Activated CD8-positive, alpha-beta T cell treated with anti-CD3 and anti-CD28 coated beads, Interleukin-2, amount 10 ng/mL, durations not matched to agents 7 days and 5 days (primary cell): ENCODE measurements around the gene MFSD2A. TPM values are rescaled to one million over a fixed set of nuclear protein-coding genes. Genes with fewer than 3 reads are reported as not detected.

ENCODE experiments used
- ATAC-seq: fragments of 150-1000 bp; cut with Tn5 transposase; one replicate; pipeline ENCODE4 v1.10.0; 2021; ENCODE audit warnings: moderate library complexity
- CTCF ChIA-PET: fragments of 350-600 bp; sonication (Branson Sonifier 250); formaldehyde crosslinking; loops from one replicate; lab custom pipeline; 2021; ENCODE audit warnings: antibody characterized with exemption; lab: Charles Lee
- POLR2A ChIA-PET: fragments of 350-600 bp; sonication (Branson Sonifier 250); formaldehyde crosslinking; loops from one replicate; lab custom pipeline; 2021; ENCODE audit warnings: antibody characterized with exemption; lab: Charles Lee
- DNase-seq: peaks from one replicate; pipeline ENCODE4 v3.0.0-alpha.2; 2020
- H3K27ac Mint-ChIP-seq: one replicate; pipeline ENCODE4 v1.8.0; 2021; ENCODE audit warnings: mild to moderate bottlenecking, mixed read lengths
- H3K27me3 Mint-ChIP-seq: one replicate; pipeline ENCODE4 v1.8.0; 2021; ENCODE audit warnings: low read depth, mixed read lengths
- H3K36me3 Mint-ChIP-seq: one replicate; pipeline ENCODE4 v1.8.0; 2021; ENCODE audit warnings: low read depth, mixed read lengths
- H3K4me1 Mint-ChIP-seq: one replicate; pipeline ENCODE4 v1.8.0; 2021; ENCODE audit warnings: low read depth, mixed read lengths
- H3K4me3 Mint-ChIP-seq: one replicate; pipeline ENCODE4 v1.8.0; 2021; ENCODE audit warnings: mild to moderate bottlenecking, mixed read lengths
- H3K9me3 Mint-ChIP-seq: one replicate; pipeline ENCODE4 v1.8.0; 2022; ENCODE audit warnings: mixed read lengths; ENCODE audit not compliant: insufficient read depth
- total RNA-seq, 2 experiments: library from RNA; stranded (reverse); gene quantifications; one replicate each; pipeline ENCODE4 v1.2.3, GENCODE V29; 2021

Gene MFSD2A
- total RNA-seq, 2 experiments from 2014 or later, result 4.1 TPM

DNA sequence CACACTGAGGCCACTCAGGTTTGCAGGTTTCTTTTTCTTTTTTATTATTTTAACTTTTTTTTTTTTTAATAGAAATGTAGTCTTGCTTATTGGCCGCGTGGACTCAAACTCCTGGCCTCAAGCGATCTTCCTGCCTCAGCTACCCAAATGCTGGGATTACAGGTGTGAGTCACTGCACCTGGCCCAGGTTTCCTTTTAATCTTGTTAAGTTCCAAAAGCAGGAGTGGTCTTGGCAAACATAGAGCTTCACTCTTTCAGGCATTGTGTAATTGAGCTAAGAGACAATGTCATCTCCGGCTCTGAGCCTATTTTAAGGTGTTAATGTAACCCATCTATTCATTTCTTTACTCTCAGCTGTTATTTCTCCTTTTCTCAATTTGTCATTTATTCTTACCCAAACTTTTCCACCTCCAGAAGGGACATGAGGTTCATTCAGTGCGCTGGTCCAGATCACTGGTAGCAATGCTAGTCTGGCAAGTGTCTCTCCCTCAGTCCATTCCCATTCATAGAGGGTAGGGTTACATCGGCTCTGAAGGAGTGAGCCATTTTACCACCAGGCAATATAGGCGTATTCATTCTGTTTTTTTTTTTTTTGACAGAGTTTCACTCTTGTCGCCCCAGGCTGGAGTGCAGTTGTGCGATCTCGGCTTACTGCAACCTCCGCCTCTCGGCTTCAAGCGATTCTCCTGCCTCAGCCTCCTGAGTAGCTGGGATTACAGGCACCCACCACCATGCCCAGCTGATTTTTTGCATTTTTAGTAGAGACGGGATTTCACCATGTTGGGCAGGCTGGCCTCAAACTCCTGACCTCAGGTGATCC lies 11.3 kb upstream of the MFSD2A start:
- H3K27me3 Mint-ChIP-seq, result peaks cover 12% of the 10 kb centered on the region
- ATAC-seq (no peak), DNase-seq (no peak)
- H3K9me3 Mint-ChIP-seq, result no peaks in the 10 kb centered on the region
- H3K27ac Mint-ChIP-seq, result no peak overlapping the region
- H3K36me3 Mint-ChIP-seq, result no peaks in the 10 kb centered on the region
- ChIA-PET POLR2A (interaction anchor here (1.5 kb wide), 1 partner anchor 96 kb away, joined by 3 read pairs; no protein-coding TSS in a partner anchor), CTCF (interaction anchor here (1.1 to 1.5 kb wide), 2 partner anchors 25 to 89 kb away, joined by 3 to 5 read pairs; no protein-coding TSS in a partner anchor)
- H3K4me1 Mint-ChIP-seq, result peaks cover 5% of the 10 kb centered on the region
- H3K4me3 Mint-ChIP-seq, result no peak overlapping the region

DNA sequence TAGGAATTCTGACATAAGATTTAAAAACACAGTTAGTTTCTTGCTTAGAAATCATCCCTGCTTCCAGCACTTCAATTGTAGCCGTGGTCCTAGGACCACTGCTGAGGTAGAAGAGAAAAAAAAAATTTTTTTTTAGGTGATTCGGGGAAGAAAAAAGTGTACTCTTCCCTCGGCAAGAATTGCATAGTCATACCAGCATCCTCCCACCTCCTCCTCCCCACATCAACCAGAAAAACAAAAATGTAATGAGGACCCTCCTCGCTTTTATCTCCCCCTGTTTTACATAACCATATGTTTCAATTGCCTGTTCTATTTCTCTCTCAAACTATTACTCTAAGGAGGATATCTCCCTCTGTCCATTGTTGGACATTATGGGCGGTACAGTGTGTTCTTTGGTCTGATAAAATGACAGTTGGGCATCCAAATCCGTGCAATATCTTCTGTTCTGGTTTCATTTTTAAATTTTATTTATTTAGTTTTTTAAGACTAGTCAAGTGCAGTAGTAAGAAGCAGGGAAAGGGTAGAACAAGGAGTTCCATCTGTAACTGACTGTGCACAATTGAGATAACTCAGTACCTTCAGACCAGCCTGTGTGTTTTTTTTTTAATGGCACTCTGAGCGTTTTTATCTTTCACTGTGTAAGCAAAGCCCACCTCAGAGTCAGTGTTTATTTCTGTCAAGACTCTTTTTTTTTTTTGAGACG lies 10.4 kb upstream of the MFSD2A start:
- ATAC-seq (no peak), DNase-seq (no peak)
- no peak overlapping the region for H3K4me3 Mint-ChIP-seq
- peaks cover 12% of the 10 kb centered on the region for H3K27me3 Mint-ChIP-seq
- no peaks in the 10 kb centered on the region for H3K36me3 Mint-ChIP-seq
- ChIA-PET POLR2A (no interaction called here), CTCF (interaction anchor here (0.7 kb wide), 1 partner anchor 9 kb away, joined by 6 read pairs; no protein-coding TSS in a partner anchor)
- no peaks in the 10 kb centered on the region for H3K9me3 Mint-ChIP-seq
- H3K27ac Mint-ChIP-seq, result no peak overlapping the region
- peaks cover 5% of the 10 kb centered on the region for H3K4me1 Mint-ChIP-seq

DNA sequence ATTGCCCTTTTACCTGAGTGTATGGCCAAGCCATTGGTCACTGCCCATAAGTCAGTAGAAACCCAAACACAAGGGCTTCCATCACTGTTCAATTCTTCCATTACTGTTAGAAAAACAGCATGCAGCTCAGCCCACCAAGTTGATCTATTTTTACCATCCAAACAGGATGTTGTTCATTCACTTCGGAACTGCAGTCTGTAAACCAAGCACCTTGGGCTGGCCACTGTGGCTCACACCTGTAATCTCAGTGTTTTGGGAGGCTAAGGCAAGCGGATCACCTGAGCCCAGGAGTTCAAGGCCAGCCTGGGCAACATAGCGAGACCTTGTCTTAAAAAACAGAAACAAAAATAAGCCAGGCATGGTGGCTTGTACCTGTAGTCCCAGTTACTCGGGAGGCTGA lies 8.7 kb upstream of the MFSD2A start:
- no peak overlapping the region for H3K27ac Mint-ChIP-seq
- no peaks in the 10 kb centered on the region for H3K9me3 Mint-ChIP-seq
- no peak for ATAC-seq
- ChIA-PET POLR2A (no interaction called here), CTCF (interaction anchor here (1.5 kb wide), 1 partner anchor 28 kb away, joined by 4 read pairs; no protein-coding TSS in a partner anchor)
- no peak overlapping the region for H3K4me3 Mint-ChIP-seq
- DNase-seq, result no peak
- peaks cover 12% of the 10 kb centered on the region for H3K27me3 Mint-ChIP-seq
- H3K4me1 Mint-ChIP-seq, result peaks cover 5% of the 10 kb centered on the region
- no peaks in the 10 kb centered on the region for H3K36me3 Mint-ChIP-seq

DNA sequence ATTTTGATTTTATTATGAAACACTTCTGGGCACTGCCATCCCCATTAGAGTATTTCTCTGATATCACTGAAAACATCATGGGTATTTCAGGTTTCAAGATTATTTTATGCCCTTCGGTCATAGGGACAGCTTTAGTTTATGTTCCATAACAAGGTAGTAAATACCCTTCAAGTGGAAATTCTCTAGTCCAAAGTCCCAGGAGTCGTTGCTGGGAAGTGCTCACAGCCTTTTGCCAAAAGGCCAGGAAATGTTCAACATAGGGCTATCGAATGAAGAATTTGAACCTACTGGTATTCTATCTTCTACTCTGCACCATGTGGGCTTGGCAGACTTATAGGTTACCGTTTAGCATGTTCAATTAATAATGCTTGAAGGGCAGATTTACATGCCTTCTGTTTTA lies 7.7 kb upstream of the MFSD2A start:
- no peaks in the 10 kb centered on the region for H3K9me3 Mint-ChIP-seq
- DNase-seq, result no peak
- no peaks in the 10 kb centered on the region for H3K36me3 Mint-ChIP-seq
- H3K4me3 Mint-ChIP-seq, result no peak overlapping the region
- ChIA-PET POLR2A (no interaction called here), CTCF (interaction anchor here (1.5 kb wide), 1 partner anchor 27 kb away, joined by 4 read pairs; no protein-coding TSS in a partner anchor)
- peaks cover 12% of the 10 kb centered on the region for H3K27me3 Mint-ChIP-seq
- H3K4me1 Mint-ChIP-seq, result peaks cover 5% of the 10 kb centered on the region
- no peak overlapping the region for H3K27ac Mint-ChIP-seq
- ATAC-seq, result no peak

DNA sequence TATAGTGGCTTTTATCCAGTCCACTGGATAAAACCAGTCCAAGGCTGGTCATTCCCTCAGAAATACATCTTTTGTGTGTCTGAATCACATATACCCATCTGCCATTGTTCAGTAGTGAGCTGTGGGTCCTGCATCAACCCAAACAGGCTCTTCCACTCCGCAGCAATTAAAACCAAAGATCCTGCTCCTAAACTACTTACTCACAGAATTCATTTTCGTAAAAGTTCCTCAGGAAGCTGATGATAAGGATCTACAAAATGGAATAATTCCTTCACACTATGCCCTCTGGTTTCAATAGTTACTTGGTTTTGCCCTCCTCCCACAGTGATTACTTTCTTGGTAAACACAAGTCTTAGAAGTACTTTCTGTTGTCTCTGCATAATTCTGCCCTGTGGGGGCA lies 5.1 kb upstream of the MFSD2A start:
- no peak overlapping the region for H3K4me3 Mint-ChIP-seq

DNA sequence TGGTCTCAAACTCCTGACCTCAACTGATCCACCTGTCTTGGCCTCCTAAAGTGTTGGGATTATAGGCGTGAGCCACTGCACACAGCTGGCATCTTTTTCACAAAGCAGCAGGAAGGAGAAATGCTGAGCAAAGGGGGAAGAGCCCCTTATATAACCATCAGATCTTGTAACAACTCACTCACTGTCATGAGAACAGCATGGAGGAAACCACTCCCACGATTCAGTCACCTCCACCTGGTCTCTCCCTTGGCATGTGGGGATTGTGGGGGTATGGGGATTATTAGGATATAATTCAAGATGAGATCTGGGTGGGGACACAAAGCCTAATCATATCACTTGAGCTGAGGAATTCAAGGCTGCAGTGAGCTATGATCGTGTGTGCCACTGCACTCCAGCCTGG lies 3.0 kb upstream of the MFSD2A start:
- no peak overlapping the region for H3K27ac Mint-ChIP-seq
- H3K4me1 Mint-ChIP-seq, result peaks cover 19% of the 10 kb centered on the region
- CTCF ChIA-PET, result interaction anchor here (1.2 to 5.4 kb wide), 4 partner anchors 12 to 81 kb away, joined by 3 to 27 read pairs (median 4); no protein-coding TSS in a partner anchor
- H3K36me3 Mint-ChIP-seq, result no peaks in the 10 kb centered on the region
- ATAC-seq (no peak), DNase-seq (no peak)
- POLR2A ChIA-PET, result no interaction called here
- H3K4me3 Mint-ChIP-seq, result no peak overlapping the region
- H3K27me3 Mint-ChIP-seq, result peaks cover 7% of the 10 kb centered on the region
- no peaks in the 10 kb centered on the region for H3K9me3 Mint-ChIP-seq

More for the DNA sequence above, 5.1 kb upstream of the MFSD2A start:
- Mint-ChIP-seq H3K27me3 (peaks cover 8% of the 10 kb centered on the region), H3K4me1 (peaks cover 11% of the 10 kb centered on the region), H3K9me3 (no peaks in the 10 kb centered on the region), H3K27ac (no peak overlapping the region), H3K36me3 (no peaks in the 10 kb centered on the region)
- CTCF ChIA-PET, result interaction anchor here (1.9 to 5.4 kb wide), 2 partner anchors 24 to 83 kb away, joined by 9 to 27 read pairs; no protein-coding TSS in a partner anchor
- DNase-seq, result no peak
- POLR2A ChIA-PET, result no interaction called here
- ATAC-seq, result no peak

DNA sequence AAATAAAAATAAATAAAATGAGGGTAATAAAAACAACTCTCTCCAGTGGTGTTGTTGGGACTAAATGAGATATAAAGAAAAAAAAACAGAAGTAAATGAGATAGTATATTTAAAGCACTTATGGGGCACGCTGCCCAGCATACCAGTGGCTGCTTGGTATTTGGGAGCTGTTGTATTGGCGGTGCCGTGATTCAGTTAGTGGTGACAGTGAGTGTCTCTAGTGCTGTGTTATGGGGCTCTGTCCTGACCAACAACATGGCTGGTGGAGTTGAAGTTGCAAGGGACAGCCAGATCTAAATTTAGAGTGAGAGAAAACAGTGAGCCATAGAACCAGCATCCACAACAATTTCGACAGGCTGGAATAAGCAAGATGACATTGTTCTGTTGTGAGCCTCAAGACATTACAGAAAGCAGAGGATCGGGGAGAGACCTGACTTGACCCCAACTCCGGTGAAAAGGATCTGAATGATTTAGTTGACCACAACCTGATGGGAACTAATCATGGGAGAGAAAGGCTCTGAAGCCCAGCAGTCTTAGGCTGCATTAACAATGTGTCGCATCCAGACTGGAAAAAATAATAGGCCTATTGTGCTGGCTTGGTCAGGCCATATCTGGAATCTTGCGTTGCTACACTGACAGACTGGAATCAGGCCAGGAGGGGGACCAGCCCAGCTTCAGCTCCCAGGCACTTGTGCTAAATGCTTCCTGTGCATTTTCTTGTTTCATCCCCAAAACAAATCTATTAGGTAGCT lies 2.4 kb upstream of the MFSD2A start:
- no peak for DNase-seq
- CTCF ChIA-PET, result interaction anchor here (1.1 to 5.4 kb wide), 5 partner anchors 12 to 82 kb away, joined by 3 to 27 read pairs (median 5); no protein-coding TSS in a partner anchor
- Mint-ChIP-seq H3K27me3 (peaks cover 2% of the 10 kb centered on the region), H3K4me1 (peaks cover 19% of the 10 kb centered on the region), H3K36me3 (no peaks in the 10 kb centered on the region), H3K9me3 (no peaks in the 10 kb centered on the region), H3K4me3 (no peak overlapping the region), H3K27ac (no peak overlapping the region)
- POLR2A ChIA-PET, result no interaction called here
- no peak for ATAC-seq

DNA sequence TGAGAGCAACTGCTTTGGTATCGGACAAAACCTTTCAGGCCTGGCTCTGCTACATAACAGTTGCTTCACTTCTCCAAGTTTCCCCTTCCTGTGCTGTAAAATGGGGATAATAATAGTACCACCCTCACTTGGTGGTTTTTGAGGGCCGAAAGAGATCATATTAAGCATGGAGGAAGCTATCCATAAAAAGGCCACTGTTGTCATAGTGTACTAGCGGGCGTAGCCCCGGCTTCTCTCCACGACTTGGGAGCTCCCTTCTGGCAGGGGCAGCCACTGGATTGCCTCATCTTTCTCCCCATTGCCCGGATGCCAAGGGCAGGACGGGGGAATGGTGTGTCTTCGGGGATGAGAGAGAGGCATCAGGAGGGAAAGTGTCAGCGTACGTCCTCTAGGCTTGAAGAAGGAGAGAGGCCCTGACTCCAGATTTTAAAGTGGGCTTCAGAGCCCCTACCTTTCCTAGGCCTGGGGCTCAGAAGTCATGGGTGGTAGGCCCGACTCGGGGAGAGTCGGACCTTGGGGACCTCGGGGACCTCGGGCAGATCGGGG lies 548 bp upstream of the MFSD2A start:
- no peak for DNase-seq
- CTCF ChIA-PET, result interaction anchor here (1.8 to 5.4 kb wide), 3 partner anchors 19 to 78 kb away, joined by 6 to 27 read pairs (median 18); no protein-coding TSS in a partner anchor
- POLR2A ChIA-PET, result no interaction called here
- no peaks in the 10 kb centered on the region for H3K36me3 Mint-ChIP-seq
- H3K27me3 Mint-ChIP-seq, result peaks cover 2% of the 10 kb centered on the region
- no peaks in the 10 kb centered on the region for H3K9me3 Mint-ChIP-seq
- peak overlapping the region; percentile 78 for H3K27ac Mint-ChIP-seq
- ATAC-seq, result no peak
- peaks cover 19% of the 10 kb centered on the region for H3K4me1 Mint-ChIP-seq
- H3K4me3 Mint-ChIP-seq, result peak overlapping the region; percentile 91

DNA sequence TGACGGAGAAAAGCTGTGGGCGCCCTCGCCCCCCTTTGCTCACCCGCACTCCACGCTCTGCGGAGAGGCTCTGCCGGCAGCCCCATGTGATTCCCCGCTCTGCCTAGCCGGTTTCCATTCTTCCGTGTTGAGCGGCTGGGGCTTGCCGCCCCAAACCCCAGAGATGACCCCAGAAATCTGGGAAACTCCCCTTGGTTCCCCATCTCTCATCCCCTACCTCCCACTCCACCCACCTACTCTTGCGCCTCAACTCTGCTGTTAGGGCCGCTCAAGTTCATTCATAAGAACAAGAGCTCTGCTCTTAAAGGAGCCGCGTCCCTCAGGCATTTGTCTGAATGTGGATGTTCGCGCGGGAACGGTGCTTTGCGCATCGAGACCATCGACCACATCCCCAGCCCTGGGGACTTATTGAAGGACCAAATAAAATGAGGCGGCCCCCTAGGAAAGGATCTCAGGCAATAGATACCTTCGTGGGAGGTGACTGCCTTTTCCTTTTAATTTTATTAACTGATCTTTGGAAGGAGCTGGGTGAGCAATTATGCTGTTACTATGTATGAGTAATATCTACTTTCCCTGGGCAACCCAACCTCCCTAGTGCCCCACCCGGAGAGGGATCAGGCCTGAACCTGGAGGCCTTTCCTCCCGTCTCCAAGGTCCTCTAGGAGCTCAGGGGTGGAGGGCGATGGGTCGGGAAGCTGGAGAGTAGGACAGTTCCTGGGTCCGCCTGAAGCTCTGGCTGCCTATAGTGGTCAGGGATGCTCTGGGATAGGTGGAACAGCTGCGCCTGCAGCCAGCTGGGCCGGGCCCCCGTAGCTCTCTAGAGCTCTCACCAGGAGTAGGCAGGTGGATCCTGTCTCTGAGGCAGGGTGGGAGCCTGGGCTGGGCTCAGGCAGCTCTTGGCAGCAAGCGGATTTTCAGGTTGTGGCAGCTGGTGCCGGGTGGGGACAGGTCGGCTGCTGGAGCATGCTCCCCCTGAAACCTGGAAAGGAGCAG lies 898 bp downstream of the MFSD2A start:
- peak; percentile 63 for DNase-seq
- CTCF ChIA-PET, result interaction anchor here (0.7 to 2.9 kb wide), 8 partner anchors 16 to 156 kb away, joined by 3 to 18 read pairs (median 4); no protein-coding TSS in a partner anchor
- peak overlapping the region; percentile 91 for H3K4me3 Mint-ChIP-seq
- peaks cover 2% of the 10 kb centered on the region for H3K27me3 Mint-ChIP-seq
- H3K36me3 Mint-ChIP-seq, result peaks cover 3% of the 10 kb centered on the region
- H3K9me3 Mint-ChIP-seq, result no peaks in the 10 kb centered on the region
- POLR2A ChIA-PET, result interaction anchor here (0.6 to 1.9 kb wide), 3 partner anchors 19 to 217 kb away, joined by 3 to 8 read pairs (median 3); partner anchors contain the start of genes CAP1 and PPIE
- peak overlapping the region; percentile 81 for H3K27ac Mint-ChIP-seq
- peak; percentile 51 for ATAC-seq
- H3K4me1 Mint-ChIP-seq, result peaks cover 30% of the 10 kb centered on the region
